ENCODE measurements around the gene KRTAP5-1. TPM values are rescaled to one million over a fixed set of nuclear protein-coding genes. Genes with fewer than 3 reads are reported as not detected.

KRTAP5-1 gene
- total RNA-seq, 1 donor from 2014 or later: not detected

- Mint-ChIP-seq H3K27me3 (ENCODE audit: low read depth) (peaks cover 4% of the 10 kb centered on the region), H3K9me3 (ENCODE audit: low read depth) (no peaks in the 10 kb centered on the region), H3K27ac (ENCODE audit: unreplicated experiment) (no peak overlapping the region), H3K4me1 (ENCODE audit: low read depth) (peaks cover 4% of the 10 kb centered on the region), H3K36me3 (ENCODE audit: low read depth) (no peaks in the 10 kb centered on the region), H3K4me3 (ENCODE audit: unreplicated experiment) (no peak overlapping the region)
- DNase-seq (ENCODE audit: low spot score): no peak
- TF ChIP-seq, protein P1, sequence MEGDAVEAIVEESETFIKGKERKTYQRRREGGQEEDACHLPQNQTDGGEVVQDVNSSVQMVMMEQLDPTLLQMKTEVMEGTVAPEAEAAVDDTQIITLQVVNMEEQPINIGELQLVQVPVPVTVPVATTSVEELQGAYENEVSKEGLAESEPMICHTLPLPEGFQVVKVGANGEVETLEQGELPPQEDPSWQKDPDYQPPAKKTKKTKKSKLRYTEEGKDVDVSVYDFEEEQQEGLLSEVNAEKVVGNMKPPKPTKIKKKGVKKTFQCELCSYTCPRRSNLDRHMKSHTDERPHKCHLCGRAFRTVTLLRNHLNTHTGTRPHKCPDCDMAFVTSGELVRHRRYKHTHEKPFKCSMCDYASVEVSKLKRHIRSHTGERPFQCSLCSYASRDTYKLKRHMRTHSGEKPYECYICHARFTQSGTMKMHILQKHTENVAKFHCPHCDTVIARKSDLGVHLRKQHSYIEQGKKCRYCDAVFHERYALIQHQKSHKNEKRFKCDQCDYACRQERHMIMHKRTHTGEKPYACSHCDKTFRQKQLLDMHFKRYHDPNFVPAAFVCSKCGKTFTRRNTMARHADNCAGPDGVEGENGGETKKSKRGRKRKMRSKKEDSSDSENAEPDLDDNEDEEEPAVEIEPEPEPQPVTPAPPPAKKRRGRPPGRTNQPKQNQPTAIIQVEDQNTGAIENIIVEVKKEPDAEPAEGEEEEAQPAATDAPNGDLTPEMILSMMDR (IDR thresholded peaks at IDR 0.05): no peak
Observed at GRCh38 chr11:1546077-1546535, 39.0 kb downstream of the KRTAP5-1 start.

GRCh38 chr11:1545432-1545831, 39.7 kb downstream of the KRTAP5-1 start:
- Mint-ChIP-seq H3K4me3 (ENCODE audit: unreplicated experiment) (no peak overlapping the region), H3K27ac (ENCODE audit: unreplicated experiment) (no peak overlapping the region), H3K36me3 (ENCODE audit: low read depth) (no peaks in the 10 kb centered on the region), H3K27me3 (ENCODE audit: low read depth) (peaks cover 5% of the 10 kb centered on the region), H3K9me3 (ENCODE audit: low read depth) (no peaks in the 10 kb centered on the region), H3K4me1 (ENCODE audit: low read depth) (peaks cover 4% of the 10 kb centered on the region)
- DNase-seq (ENCODE audit: low spot score): no peak
- TF ChIP-seq, protein P1 (IDR thresholded peaks at IDR 0.05): no peak

- no peaks in the 10 kb centered on the region for H3K9me3 Mint-ChIP-seq (ENCODE audit: low read depth)
- peaks cover 4% of the 10 kb centered on the region for H3K4me1 Mint-ChIP-seq (ENCODE audit: low read depth)
- H3K27me3 Mint-ChIP-seq (ENCODE audit: low read depth): peaks cover 14% of the 10 kb centered on the region
- TF ChIP-seq, protein P1 (IDR thresholded peaks at IDR 0.05): no peak
- no peak overlapping the region for H3K27ac Mint-ChIP-seq (ENCODE audit: unreplicated experiment)
- DNase-seq (ENCODE audit: low spot score): no peak
- H3K4me3 Mint-ChIP-seq (ENCODE audit: unreplicated experiment): no peak overlapping the region
- H3K36me3 Mint-ChIP-seq (ENCODE audit: low read depth): no peaks in the 10 kb centered on the region
Observed at GRCh38 chr11:1544536-1544935, 40.5 kb downstream of the KRTAP5-1 start.

DNA sequence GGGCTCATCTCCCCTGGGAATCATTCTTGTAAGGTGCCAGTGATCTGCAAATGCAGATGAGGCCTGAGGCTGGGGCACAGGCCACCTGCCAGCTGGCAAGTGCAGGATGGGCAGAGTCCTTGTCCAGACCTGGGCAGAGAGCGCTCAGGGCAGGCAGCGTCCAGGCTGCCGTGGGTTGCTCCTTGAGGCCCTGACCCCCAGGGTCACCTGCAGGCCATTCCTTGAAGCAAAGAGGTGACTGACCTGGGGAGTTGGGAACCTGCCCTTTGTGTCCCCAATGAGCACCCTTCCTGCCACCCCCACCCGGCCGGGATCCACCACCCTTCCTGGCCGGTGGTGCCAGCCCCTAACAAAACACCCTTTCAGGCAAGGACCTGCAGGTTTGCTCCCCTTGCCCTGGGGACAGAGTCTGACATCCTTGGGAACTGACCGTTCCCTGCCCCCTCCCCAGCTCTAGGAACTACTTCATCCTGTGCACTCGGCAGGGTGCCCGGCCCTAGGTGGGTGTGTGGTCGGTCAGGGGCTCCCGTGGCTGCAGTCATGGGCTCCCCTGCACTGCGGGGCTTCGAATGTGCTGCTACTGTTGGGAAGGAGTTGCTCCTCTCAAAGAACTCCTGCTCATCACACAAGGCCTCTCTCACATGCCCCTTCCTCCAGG, 41.3 kb downstream of the KRTAP5-1 start:
- peaks cover 16% of the 10 kb centered on the region for H3K27me3 Mint-ChIP-seq (ENCODE audit: low read depth)
- H3K4me1 Mint-ChIP-seq (ENCODE audit: low read depth): peaks cover 4% of the 10 kb centered on the region
- TF ChIP-seq, protein P1 (IDR thresholded peaks at IDR 0.05): no peak
- H3K4me3 Mint-ChIP-seq (ENCODE audit: unreplicated experiment): no peak overlapping the region
- DNase-seq (ENCODE audit: low spot score): no peak
- no peaks in the 10 kb centered on the region for H3K36me3 Mint-ChIP-seq (ENCODE audit: low read depth)
- no peaks in the 10 kb centered on the region for H3K9me3 Mint-ChIP-seq (ENCODE audit: low read depth)
- no peak overlapping the region for H3K27ac Mint-ChIP-seq (ENCODE audit: unreplicated experiment)

DNA sequence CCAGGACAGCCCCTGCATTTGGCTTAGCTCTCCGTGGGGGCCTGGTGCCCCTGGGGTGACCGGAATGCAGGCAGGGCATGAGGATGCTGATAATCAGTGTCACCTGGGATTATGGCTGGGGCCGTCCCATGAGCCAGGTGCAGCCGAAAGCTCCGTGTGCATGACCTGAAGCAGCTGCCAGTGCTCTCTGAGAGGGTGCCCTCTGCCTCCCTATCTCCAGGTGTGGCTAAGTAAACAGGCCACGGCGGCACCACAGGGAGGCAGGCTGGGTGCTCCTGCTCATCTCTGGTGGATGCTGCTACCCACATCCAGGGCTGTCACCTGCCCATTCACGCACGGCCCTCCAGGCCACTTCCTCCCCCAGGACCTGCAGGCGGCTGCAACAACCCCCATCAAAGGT, 42.8 kb downstream of the KRTAP5-1 start:
- Mint-ChIP-seq H3K4me1 (ENCODE audit: low read depth) (no peaks in the 10 kb centered on the region), H3K27ac (ENCODE audit: unreplicated experiment) (no peak overlapping the region), H3K27me3 (ENCODE audit: low read depth) (peaks cover 27% of the 10 kb centered on the region), H3K9me3 (ENCODE audit: low read depth) (peaks cover 3% of the 10 kb centered on the region), H3K36me3 (ENCODE audit: low read depth) (no peaks in the 10 kb centered on the region), H3K4me3 (ENCODE audit: unreplicated experiment) (no peak overlapping the region)
- no peak for DNase-seq (ENCODE audit: low spot score)
- TF ChIP-seq, protein P1 (IDR thresholded peaks at IDR 0.05): no peak

All from chondrocyte (in vitro differentiated cells).